ENCODE results near the gene SHISA6.

DNA sequence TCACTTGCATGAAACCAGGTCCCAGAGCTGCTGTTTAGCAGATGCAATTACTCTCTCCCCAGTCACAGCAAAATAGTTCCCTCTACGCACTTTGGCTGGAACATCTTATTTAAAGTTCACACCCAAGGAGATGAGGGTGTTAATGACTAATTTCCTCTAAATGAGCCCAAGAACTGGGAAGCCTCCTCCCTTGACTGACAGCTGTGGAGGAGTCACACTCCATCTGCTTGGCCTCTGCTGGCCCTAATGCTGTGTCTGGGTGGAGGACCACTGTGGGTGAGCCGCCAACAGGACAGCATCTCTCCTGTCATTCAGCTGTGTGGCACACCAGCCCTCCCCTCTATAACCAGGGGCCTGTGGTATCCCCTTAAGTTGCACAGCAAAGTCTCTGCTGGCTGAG, 115.4 kb downstream of the SHISA6 start:
- TF ChIP-seq, protein P1, sequence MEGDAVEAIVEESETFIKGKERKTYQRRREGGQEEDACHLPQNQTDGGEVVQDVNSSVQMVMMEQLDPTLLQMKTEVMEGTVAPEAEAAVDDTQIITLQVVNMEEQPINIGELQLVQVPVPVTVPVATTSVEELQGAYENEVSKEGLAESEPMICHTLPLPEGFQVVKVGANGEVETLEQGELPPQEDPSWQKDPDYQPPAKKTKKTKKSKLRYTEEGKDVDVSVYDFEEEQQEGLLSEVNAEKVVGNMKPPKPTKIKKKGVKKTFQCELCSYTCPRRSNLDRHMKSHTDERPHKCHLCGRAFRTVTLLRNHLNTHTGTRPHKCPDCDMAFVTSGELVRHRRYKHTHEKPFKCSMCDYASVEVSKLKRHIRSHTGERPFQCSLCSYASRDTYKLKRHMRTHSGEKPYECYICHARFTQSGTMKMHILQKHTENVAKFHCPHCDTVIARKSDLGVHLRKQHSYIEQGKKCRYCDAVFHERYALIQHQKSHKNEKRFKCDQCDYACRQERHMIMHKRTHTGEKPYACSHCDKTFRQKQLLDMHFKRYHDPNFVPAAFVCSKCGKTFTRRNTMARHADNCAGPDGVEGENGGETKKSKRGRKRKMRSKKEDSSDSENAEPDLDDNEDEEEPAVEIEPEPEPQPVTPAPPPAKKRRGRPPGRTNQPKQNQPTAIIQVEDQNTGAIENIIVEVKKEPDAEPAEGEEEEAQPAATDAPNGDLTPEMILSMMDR (IDR thresholded peaks at IDR 0.05; ENCODE audit: poor library complexity, severe bottlenecking), result no peak
- TF ChIP-seq EZH2 (IDR thresholded peaks at IDR 0.05; ENCODE audit: borderline replicate concordance, insufficient read depth, low read length, poor library complexity, severe bottlenecking) (no peak), RAD21 (conservative IDR thresholded peaks at IDR 0.05) (no peak), POLR2AphosphoS5 (IDR thresholded peaks at IDR 0.05) (no peak)
